HepG2 (cell line): ENCODE data around the gene ICAM5. TPM values are rescaled to one million over a fixed set of nuclear protein-coding genes. Genes with fewer than 3 reads are reported as not detected.
A peak's percentile ranks its signal among the peaks of the same experiment; 100 is the strongest.

Experiments used
- ATAC-seq: fragments of 200-7000 bp; cut with Tn5 transposase; 3 replicates; pipeline ENCODE4 v1.9.1; 2020; ENCODE audit warnings: mild to moderate bottlenecking, moderate library complexity
- BruUV-seq: library from RNA; stranded (reverse); fragments of 400-500 nt; replicated peaks from 2 replicates; lab custom pipeline; 2021; lab: Mats Ljungman, UMichigan
- CTCF ChIA-PET: fragments of 300-600 bp; formaldehyde crosslinking; extraction: SDS; loops from one replicate; lab custom pipeline; 2021; ENCODE audit warnings: low total read pairs, inconsistent platforms, low intra/inter-chr PET ratio; lab: Yijun Ruan, JAX
- POLR2A ChIA-PET: fragments of 350-600 bp; sonication (Branson Sonifier 250); formaldehyde crosslinking; loops from one replicate; lab custom pipeline; 2020; ENCODE audit warnings: antibody characterized with exemption, inconsistent platforms; lab: Yijun Ruan, JAX
- DNase-seq: peaks from one replicate; pipeline ENCODE4 v3.0.0-alpha.2; 2015; ENCODE audit warnings: low spot score
- FAIRE-seq: peaks from 3 replicates; lab custom pipeline; 2011; peaks lifted over from hg19 to GRCh38; lab: Jason Lieb, UNC
- H2AFZ ChIP-seq: one replicate; pipeline ENCODE4 v1.6.1; 2011; ENCODE audit warnings: low read length, inconsistent platforms
- H3K27ac ChIP-seq: fragments of 300-600 bp; 3 replicates; pipeline ENCODE4 v1.8.0; 2011; ENCODE audit warnings: mixed run types, mild to moderate bottlenecking, mixed read lengths, low read length, inconsistent platforms; ENCODE audit not compliant: insufficient read depth; ENCODE audit errors: extremely low read length
- H3K27me3 ChIP-seq, 2 experiments: fragments of 200-600 bp in 1 of 2; 2 replicates in 1 of 2; 3 replicates in 1 of 2; pipeline versions ENCODE4 v1.6.0 to v1.8.0; 2011; ENCODE audit warnings: low read length in 2 of 2, mild to moderate bottlenecking in 2 of 2, moderate library complexity in 2 of 2, inconsistent platforms in 1 of 2; ENCODE audit not compliant: insufficient read depth in 2 of 2, control insufficient read depth in 1 of 2
- H3K36me3 ChIP-seq, 2 experiments: fragments of 200-600 bp in 1 of 2; replicated peaks in 1 of 2; 2 replicates in 1 of 2; 3 replicates in 1 of 2; pipeline versions ENCODE4 v1.5.1 to v1.8.0; 2011; ENCODE audit warnings: low read length in 2 of 2, inconsistent platforms in 1 of 2; ENCODE audit not compliant: insufficient read depth in 2 of 2, control insufficient read depth in 1 of 2
- H3K4me1 ChIP-seq: 2 replicates; pipeline ENCODE4 v1.5.1; 2012; ENCODE audit warnings: low read length, inconsistent platforms; ENCODE audit not compliant: insufficient read depth
- H3K4me2 ChIP-seq: 2 replicates; pipeline ENCODE4 v1.6.0; 2011; ENCODE audit warnings: low read depth, low read length, inconsistent platforms
- H3K4me3 ChIP-seq, 3 experiments: fragments of 200-600 bp in 1 of 3; sonication (generic), shearing (Covaris generic) in 1 of 3; replicated peaks in 1 of 3; 2 replicates each; pipeline ENCODE4 v1.5.1; 2011 to 2016; ENCODE audit warnings: low read length in 3 of 3, inconsistent platforms in 2 of 3, low read depth in 2 of 3, mild to moderate bottlenecking in 2 of 3, control low read depth in 1 of 3, mixed read lengths in 1 of 3; ENCODE audit not compliant: insufficient read depth in 1 of 3
- H3K79me2 ChIP-seq: one replicate; pipeline ENCODE4 v1.6.1; 2011; ENCODE audit warnings: low read length, inconsistent platforms; ENCODE audit not compliant: insufficient read depth
- H3K9ac ChIP-seq: 2 replicates; pipeline ENCODE4 v1.6.0; 2011; ENCODE audit warnings: mild to moderate bottlenecking, low read depth, low read length, inconsistent platforms; ENCODE audit not compliant: insufficient read depth
- H3K9me3 ChIP-seq: 2 replicates; pipeline ENCODE4 v1.5.1; 2012; ENCODE audit warnings: mild to moderate bottlenecking, low read length
- H4K20me1 ChIP-seq: 2 replicates; pipeline ENCODE4 v1.6.0; 2011; ENCODE audit warnings: inconsistent platforms, mild to moderate bottlenecking, low read length, moderate library complexity; ENCODE audit not compliant: insufficient read depth
- HIVEP1 ChIP-seq: sonication (generic); formaldehyde crosslinking; IDR thresholded peaks from 2 replicates; pipeline ENCODE4 v1.4.0; 2020; ENCODE audit warnings: mild to moderate bottlenecking, missing genetic modification reagents
- HOXD1 ChIP-seq: sonication (generic); formaldehyde crosslinking; IDR thresholded peaks from 2 replicates; pipeline ENCODE4 v1.5.0; 2020; ENCODE audit warnings: missing genetic modification reagents
- KAT8 ChIP-seq: IDR thresholded peaks from 2 replicates; pipeline ENCODE4 v1.6.1; 2016; ENCODE audit warnings: missing genetic modification reagents, missing compliant biosample characterization
- NBN ChIP-seq: fragments of 450-650 bp; conservative IDR thresholded peaks from 2 replicates; pipeline ENCODE4 v1.6.1; 2017
- POLR2AphosphoS2 ChIP-seq: IDR thresholded peaks from 2 replicates; pipeline ENCODE4 v1.6.1; 2011; ENCODE audit warnings: low read depth, low read length, improper control_type of control experiment
- ZBTB20 ChIP-seq: sonication (generic); formaldehyde crosslinking; IDR thresholded peaks from 2 replicates; pipeline ENCODE4 v1.8.1; 2023; ENCODE audit warnings: missing genetic modification reagents, low read depth, mild to moderate bottlenecking, borderline replicate concordance
- ZBTB7B ChIP-seq: sonication (generic); formaldehyde crosslinking; IDR thresholded peaks from 2 replicates; pipeline ENCODE4 v1.4.0; 2020; ENCODE audit warnings: missing genetic modification reagents
- ZFP37 ChIP-seq: sonication (generic); formaldehyde crosslinking; IDR thresholded peaks from 2 replicates; pipeline ENCODE4 v1.4.0; 2020; ENCODE audit warnings: missing genetic modification reagents, borderline replicate concordance
- ZNF282 ChIP-seq: fragments of 450-650 bp; IDR thresholded peaks from 2 replicates; pipeline ENCODE4 v1.6.1; 2018; ENCODE audit not compliant: partially characterized antibody
- ZNF292 ChIP-seq: sonication (generic); formaldehyde crosslinking; IDR thresholded peaks from 2 replicates; pipeline ENCODE4 v1.8.1; 2022; ENCODE audit warnings: mild to moderate bottlenecking, low read depth, missing genetic modification reagents, borderline replicate concordance
- ZNF460 ChIP-seq: sonication (generic); formaldehyde crosslinking; IDR thresholded peaks from 2 replicates; pipeline ENCODE4 v1.5.1; 2020; ENCODE audit warnings: missing genetic modification reagents, mild to moderate bottlenecking, borderline replicate concordance
- WGBS: methylation state at CpG from one replicate; pipeline ENCODE4 v1.1.6; 2017; ENCODE audit warnings: low lambda C conversion rate; 5-methylcytosine and 5-hydroxymethylcytosine counted together
- in situ Hi-C: cut with HindIII; loops from 2 replicates; pipeline ENCODE4 v1.10.0; 2017; ENCODE audit warnings: low pct_unique_long_range_greater_than_20kb; ENCODE audit not compliant: extremely low pct_ligation_motif_present
- intact Hi-C: fragments of 100-400 bp; cut with micrococcal nuclease; formaldehyde crosslinking; loops from one replicate; pipeline ENCODE4 v1.10.0; 2022; ENCODE audit not compliant: unreplicated experiment
- polyA plus RNA-seq, 8 experiments: library from polyadenylated mRNA; depleted of rRNA in 3 of 8; stranded (reverse) in 7 of 8; unstranded in 1 of 8; fragments of >200 nt; fragmentation: Illumina TruSeq in 4 of 8; extraction: Trizol in 4 of 8; gene quantifications; 2 replicates each; pipeline versions ENCODE4 v1.2.1 to v1.2.3, GENCODE V29; 2011 to 2016; ENCODE audit warnings: low read depth in 4 of 8, missing spikeins in 1 of 8, mixed read lengths in 1 of 8; ENCODE audit not compliant: insufficient read depth in 1 of 8
- total RNA-seq, 5 experiments: library from RNA; depleted of rRNA; stranded (reverse); fragments of >200 nt; fragmentation: Illumina TruSeq; extraction: Trizol; gene quantifications; 2 replicates each; pipeline ENCODE4 v1.2.3, GENCODE V29; 2016; ENCODE audit warnings: low read depth in 1 of 5
- TF ChIP-seq, protein P1 (sequence below), 2 experiments: sonication (generic) in 1 of 2; formaldehyde crosslinking in 1 of 2; IDR thresholded peaks; 2 replicates each; pipeline versions ENCODE4 v1.4.0 to v1.6.1; 2016 to 2020; ENCODE audit warnings: borderline replicate concordance in 1 of 2, low read depth in 1 of 2, mild to moderate bottlenecking in 1 of 2, missing genetic modification reagents in 1 of 2
- TF ChIP-seq, protein P2 (sequence below): sonication (generic); formaldehyde crosslinking; IDR thresholded peaks from 2 replicates; pipeline ENCODE4 v1.4.0; 2020; ENCODE audit warnings: missing genetic modification reagents

ICAM5 gene
- total and polyA plus RNA-seq, 2 of the 13 experiments (the other 11 are each of a cell fraction or from before 2014, with no cell fraction given) = 0.46 to 1.6 TPM

DNA sequence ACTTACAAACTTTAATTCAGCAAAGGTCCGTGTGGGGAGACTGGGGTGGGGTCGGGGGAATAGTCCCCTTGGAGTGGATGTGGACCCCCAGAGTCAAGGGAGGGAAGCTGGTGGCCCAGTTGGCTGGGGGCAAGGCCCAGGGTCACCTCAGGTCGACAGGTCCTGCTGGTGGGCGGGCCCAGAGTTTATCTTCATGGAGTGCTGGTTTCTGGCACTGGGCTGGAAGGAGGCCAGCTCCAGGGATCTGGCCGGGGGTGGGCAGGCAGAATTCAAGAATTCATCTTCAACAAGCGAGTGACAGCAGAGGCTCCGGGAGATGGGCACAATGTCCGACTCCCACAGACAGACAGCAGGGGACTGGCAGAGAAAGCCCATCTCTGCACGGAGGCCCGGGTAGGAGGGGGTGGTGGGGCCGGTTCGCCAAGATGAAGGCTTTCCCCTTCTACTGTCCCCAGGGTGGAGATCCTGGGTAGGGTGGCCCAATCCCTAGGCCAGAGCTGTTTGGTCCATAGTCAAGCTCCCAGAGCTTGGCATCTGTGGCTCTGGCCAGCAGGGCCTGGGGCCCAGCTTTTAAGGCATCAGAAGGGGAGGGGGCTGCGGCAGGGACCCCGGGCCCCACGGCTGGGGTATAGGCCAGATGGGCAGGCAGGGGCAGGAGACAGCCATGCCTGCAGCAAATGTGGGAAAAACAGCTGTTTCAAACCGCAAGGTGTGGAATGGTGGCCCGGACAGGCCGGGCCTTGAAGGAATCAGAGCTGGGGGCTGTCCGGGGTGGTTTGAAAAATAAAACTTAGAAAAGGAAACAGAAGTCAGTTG, 26.7 kb downstream of the ICAM5 start (continued):
- TF ChIP-seq HOXD1 (CRISPR knock-in tag) = no peak
- no peak for TF ChIP-seq ZBTB7B (CRISPR knock-in tag)
- TF ChIP-seq POLR2AphosphoS2 = peak; percentile 17; the same call in 1 of the 2 replicates
- no peak for TF ChIP-seq ZBTB20 (CRISPR knock-in tag)
- peak; percentile 3; the same call in 1 of the 2 replicates for TF ChIP-seq HIVEP1

DNA sequence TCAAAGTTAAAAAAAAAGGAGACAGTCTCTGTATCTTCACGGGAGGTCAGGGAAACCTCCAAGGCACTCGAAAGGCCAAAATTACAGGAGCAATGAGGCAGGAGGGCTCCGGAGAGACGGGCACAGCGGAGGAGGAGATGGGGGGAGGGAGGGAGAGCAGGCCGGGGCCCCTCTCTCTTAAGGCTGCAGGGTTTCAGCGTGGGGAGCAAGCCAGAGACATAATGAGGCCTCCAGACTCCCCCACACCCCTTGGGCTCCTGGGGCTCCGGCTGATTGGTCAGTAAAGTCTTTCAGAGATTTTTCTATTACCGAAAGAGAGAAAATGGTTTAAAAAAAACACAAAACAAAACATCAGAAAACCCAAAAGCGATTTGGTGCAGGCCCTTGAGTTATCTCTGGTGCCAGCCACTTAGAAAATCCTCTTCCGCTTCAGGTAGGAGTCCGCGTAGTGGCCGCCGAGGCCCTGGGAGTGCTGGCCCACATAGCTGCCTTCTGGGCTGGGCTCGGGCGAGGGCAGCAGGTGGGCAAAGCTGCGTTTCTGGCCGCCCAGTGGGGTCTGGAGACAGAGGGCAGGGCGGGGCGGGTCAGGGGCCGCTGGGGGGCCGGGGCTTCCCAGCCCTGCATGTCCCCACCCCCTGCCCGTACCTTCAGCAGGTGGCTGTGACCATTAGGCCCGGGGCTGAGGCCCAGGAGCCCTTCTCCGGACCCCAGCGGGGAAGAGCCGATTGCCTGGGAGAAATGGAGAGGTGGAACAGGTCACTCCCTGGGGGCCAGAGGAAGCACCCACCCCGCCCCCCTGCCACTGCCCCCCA, 27.5 kb downstream of the ICAM5 start:
- WGBS = 93% methylated on average over 20 of the region's 29 CpGs
- no peak for FAIRE-seq
- H2AFZ ChIP-seq = no peak overlapping the region
- no peak overlapping the region for H3K4me2 ChIP-seq
- no peak overlapping the region for H3K4me3 ChIP-seq
- in situ Hi-C loops (no loop called here), intact Hi-C loops (no loop called here)
- H3K4me1 ChIP-seq = peaks cover 17% of the 10 kb centered on the region
- H3K79me2 ChIP-seq = peaks cover 5% of the 10 kb centered on the region
- ChIA-PET POLR2A (interaction anchor here (1.3 to 5.1 kb wide), 3 partner anchors 15 to 63 kb away, joined by 3 to 24 read pairs (median 4); partner anchors contain the start of genes RAVER1 and TYK2), CTCF (no interaction called here)
- no peaks in the 10 kb centered on the region; a peak in 1 of 5 replicates for H3K27me3 ChIP-seq
- no peaks in the 10 kb centered on the region for H3K9me3 ChIP-seq
- DNase-seq = no peak
- BruUV-seq = no TSS peak
- no peaks in the 10 kb centered on the region; the same call in 1 of the 2 replicates for H4K20me1 ChIP-seq
- H3K9ac ChIP-seq = no peak overlapping the region
- peaks cover 18 to 43% of the 10 kb centered on the region in 2 experiments for H3K36me3 ChIP-seq
- no peak overlapping the region for H3K27ac ChIP-seq
- ATAC-seq = no peak
- no peak for TF ChIP-seq ZNF292 (CRISPR knock-in tag)
- TF ChIP-seq ZFP37 (CRISPR knock-in tag) = no peak
- no peak for TF ChIP-seq KAT8 (CRISPR knock-in tag)
- TF ChIP-seq, protein P1, sequence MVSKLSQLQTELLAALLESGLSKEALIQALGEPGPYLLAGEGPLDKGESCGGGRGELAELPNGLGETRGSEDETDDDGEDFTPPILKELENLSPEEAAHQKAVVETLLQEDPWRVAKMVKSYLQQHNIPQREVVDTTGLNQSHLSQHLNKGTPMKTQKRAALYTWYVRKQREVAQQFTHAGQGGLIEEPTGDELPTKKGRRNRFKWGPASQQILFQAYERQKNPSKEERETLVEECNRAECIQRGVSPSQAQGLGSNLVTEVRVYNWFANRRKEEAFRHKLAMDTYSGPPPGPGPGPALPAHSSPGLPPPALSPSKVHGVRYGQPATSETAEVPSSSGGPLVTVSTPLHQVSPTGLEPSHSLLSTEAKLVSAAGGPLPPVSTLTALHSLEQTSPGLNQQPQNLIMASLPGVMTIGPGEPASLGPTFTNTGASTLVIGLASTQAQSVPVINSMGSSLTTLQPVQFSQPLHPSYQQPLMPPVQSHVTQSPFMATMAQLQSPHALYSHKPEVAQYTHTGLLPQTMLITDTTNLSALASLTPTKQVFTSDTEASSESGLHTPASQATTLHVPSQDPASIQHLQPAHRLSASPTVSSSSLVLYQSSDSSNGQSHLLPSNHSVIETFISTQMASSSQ (IDR thresholded peaks at IDR 0.05; ENCODE audit: low read depth) = no peak
- TF ChIP-seq, protein P1 (CRISPR knock-in tag; IDR thresholded peaks at IDR 0.05; ENCODE audit: borderline replicate concordance) = no peak
- TF ChIP-seq ZNF460 (CRISPR knock-in tag) = no peak
- no peak for TF ChIP-seq NBN
- TF ChIP-seq, protein P2, sequence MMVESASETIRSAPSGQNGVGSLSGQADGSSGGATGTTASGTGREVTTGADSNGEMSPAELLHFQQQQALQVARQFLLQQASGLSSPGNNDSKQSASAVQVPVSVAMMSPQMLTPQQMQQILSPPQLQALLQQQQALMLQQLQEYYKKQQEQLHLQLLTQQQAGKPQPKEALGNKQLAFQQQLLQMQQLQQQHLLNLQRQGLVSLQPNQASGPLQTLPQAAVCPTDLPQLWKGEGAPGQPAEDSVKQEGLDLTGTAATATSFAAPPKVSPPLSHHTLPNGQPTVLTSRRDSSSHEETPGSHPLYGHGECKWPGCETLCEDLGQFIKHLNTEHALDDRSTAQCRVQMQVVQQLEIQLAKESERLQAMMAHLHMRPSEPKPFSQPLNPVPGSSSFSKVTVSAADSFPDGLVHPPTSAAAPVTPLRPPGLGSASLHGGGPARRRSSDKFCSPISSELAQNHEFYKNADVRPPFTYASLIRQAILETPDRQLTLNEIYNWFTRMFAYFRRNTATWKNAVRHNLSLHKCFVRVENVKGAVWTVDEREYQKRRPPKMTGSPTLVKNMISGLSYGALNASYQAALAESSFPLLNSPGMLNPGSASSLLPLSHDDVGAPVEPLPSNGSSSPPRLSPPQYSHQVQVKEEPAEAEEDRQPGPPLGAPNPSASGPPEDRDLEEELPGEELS = no peak
- no peak for TF ChIP-seq ZNF282
